UCSD-AML1 (cell line): ENCODE data around the gene SLC43A3.
"Not testable (repeated sequence)": the region's sequence is repeated elsewhere in the genome, so short reads cannot be mapped to it uniquely, and the experiment has no call there.

Experiments
- DNase-seq: peaks from one replicate; lab custom pipeline; 2025; ENCODE audit not compliant: unreplicated experiment; lab: John Stamatoyannopoulos, UW

The SLC43A3 gene

GRCh38 chr11:57387289-57388030, 39.5 kb downstream of the SLC43A3 start:
- DNase-seq, result peak; percentile 49

- no peak for DNase-seq
These were observed 40.6 kb downstream of the SLC43A3 start for GRCh38 chr11:57386178-57386940.

- no peak for DNase-seq
These were observed 45.9 kb downstream of the SLC43A3 start, which contains the start of gene PRG3 for GRCh38 chr11:57380975-57381374. PRG3 (minus strand) TSS chr11:57381150; CDS start chr11:57380708, 442 bp downstream.

- DNase-seq, result peak; percentile 22
These were observed 47.2 kb downstream of the SLC43A3 start for GRCh38 chr11:57379732-57380131.

- no peak for DNase-seq
These were observed 48.7 kb downstream of the SLC43A3 start for GRCh38 chr11:57378186-57378585.

GRCh38 chr11:57377107-57377506, 49.8 kb downstream of the SLC43A3 start:
- DNase-seq, result no peak

DNA sequence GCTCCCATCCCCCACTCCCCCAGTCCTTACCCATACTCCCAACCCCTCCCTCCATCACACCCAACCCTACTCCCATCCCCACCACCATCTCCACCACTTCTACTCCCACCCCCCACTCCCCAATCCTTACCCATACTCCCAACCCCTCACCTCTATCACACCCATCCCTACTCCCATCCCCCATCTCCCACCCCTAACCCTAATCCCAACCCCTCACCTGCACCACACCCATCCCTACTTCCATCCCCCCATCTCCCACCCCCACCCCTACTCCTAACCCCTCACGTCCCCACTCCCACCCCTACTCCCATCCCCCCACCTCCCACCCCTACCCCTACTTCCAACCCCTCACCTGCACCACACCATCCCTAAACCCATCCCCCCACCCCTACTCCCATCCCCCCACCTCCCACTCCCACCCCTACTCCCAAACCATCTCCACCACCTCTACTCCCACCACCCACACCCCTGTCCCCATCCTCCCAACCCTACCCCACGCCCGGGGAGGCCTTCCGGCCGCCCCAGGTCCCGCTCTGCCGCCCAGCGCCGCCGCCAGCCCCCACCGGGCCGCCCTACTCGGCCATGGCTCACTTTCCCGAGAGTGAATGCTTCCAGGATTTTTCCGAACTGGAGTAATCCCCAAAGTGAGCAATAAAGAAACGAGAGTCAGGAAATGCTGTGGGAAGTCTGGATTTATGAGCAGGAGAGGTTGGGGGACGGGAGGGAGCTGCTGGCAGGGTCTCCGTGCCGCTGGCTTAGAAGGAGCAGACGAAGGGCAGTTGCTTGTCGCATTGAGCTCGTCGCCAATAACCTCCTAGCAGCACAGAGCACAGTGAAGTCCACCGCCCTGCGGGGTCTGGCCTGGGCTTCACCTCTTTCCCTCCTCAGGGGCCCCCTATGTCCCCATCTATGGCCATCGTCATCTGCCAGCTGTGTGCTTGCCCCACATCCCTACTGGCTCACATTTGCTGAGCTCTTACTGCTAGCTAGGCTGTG, 50.5 kb downstream of the SLC43A3 start:
- no peak for DNase-seq

- DNase-seq, result no peak
These were observed 51.4 kb downstream of the SLC43A3 start for GRCh38 chr11:57375490-57375889.

- DNase-seq, result no peak
These were observed 52.0 kb downstream of the SLC43A3 start for GRCh38 chr11:57374966-57375365.

DNA sequence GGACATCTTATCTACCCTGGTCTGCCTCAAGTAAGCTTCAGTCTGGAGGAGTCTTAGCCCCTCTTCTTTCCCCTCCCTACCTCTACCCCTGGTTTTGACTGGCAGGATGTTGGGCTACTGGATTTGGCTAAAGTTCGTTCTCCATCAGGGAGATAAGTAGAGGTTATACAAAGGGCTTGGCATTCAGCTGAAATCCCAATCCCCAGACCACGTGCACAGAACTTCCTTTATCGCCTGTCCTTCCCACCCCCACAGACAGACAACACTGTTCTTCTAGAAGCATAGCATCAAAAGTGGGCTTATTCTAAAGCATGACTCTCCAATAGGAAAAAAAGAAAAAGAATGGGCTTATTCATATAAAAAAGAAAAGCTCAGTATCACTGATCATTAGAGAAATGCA, 53.8 kb downstream of the SLC43A3 start:
- DNase-seq, result no peak

DNA sequence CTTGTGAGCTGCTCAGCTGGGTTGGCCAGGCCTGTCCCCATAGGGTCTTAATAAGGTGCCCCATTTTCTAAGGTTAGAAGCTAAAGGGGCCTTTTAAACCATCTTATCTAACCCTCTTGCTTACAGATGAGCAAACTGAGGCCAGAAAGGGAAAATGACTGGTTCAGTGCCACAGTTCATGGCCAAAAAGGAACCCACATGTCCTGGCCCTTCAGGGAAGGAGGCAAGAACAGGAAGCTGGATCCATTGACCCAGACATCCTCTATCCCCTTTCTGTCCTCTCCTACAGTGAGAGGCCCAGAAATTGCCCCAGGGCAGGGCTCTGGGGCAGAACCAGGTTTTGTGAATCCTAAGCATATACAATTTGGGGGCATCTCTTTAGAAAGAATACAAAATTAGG, 56.0 kb downstream of the SLC43A3 start:
- DNase-seq, result no peak

GRCh38 chr11:57370251-57370650, 56.7 kb downstream of the SLC43A3 start:
- DNase-seq, result no peak

DNA sequence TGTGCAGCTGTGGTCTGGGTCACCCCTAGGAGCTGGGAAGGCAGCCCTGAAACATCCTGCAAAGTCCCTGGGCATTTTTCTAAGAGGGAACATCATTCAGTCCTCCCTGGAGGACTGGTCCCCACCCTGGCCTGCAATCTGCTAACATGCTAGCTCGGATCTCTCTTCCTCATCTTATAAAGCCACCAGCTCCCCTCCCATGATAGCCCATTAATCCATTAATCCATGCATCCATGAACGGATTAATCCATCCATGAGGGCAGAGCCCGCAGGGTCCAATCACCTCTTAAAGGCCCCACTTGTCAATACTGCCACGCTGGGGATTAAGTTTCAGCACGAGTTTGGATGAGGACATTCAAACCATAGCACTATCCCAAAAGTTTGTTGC, 58.1 kb downstream of the SLC43A3 start:
- DNase-seq, result no peak

DNA sequence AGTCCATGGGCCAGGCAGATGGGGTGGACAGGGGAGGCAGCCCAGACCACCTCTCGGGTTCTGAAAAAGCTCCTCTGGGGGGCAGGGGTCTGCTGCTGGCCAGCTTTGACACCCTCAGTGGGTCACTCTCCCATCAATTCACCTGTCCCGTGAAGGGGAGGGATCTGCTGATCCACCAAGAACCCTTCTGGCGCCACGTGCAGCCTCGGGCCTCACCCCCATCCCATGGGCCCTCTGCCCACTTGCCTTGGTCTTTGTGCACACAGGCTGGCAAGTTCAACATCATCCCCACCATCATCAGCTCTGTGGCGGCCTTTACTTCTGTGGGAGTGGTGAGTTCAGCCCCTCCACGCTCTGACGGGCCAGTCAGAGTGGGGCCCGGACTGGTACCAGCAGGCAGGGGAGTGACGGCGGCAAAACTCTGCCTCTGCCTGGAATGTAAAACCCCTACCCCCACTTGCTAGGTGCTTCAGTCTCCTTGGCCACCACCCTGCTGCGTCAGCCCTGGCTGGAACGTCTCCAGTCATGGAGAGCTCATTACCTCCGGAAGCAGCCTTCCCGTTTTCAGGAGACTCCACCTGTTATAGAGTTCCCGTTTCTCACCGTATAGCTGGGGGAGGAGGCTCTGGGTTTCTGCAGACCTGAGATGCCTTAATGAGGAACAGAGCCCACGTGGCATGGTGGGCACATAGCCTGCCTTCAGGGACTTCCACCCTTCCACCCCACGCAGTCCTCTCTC, 58.6 kb downstream of the SLC43A3 start:
- peak; percentile 50 for DNase-seq

DNA sequence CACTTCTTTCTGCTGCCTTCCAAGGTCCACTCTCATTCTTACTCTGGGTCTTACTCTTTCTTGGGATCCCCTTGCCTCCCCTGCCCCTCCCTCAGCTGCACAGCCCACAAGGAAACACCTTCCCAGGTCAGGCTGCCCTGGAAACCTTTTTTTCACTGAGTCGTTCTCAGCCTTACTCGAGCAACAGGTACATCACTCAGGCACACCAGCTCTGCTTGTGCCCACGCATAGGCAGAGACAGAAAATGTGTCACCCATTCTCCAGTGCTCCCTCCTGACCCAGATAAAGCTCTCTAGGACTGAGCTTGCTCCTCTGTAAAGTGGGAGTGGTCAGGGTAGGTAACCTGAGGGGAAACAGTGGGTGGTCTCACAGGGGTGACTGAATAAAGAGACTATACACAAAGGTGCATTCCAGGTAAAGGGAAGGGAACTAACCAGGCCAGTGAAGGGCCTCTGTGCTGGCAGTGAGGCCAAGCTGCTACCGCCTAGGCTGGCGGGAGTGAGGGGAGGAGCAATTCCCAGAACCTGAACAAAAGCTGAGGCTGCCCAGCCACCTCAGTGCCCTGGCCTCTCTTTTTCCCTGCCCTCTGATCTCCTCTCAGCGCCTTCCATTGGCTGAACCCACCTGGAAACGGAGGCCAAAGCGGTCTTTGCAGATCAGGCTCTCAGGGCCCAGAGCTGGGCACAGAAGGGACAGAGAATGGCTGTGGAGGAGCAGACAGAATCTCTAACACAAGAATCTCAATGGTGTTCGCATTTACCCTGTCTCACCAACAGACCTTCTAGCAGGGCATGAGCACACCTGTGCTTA, 61.9 kb downstream of the SLC43A3 start:
- no peak for DNase-seq

GRCh38 chr11:57363131-57364080, 63.5 kb downstream of the SLC43A3 start:
- no peak for DNase-seq

GRCh38 chr11:57361926-57362325, 65.0 kb downstream of the SLC43A3 start:
- no peak for DNase-seq

GRCh38 chr11:57361420-57361819, 65.5 kb downstream of the SLC43A3 start:
- not testable (repeated sequence) for DNase-seq

DNA sequence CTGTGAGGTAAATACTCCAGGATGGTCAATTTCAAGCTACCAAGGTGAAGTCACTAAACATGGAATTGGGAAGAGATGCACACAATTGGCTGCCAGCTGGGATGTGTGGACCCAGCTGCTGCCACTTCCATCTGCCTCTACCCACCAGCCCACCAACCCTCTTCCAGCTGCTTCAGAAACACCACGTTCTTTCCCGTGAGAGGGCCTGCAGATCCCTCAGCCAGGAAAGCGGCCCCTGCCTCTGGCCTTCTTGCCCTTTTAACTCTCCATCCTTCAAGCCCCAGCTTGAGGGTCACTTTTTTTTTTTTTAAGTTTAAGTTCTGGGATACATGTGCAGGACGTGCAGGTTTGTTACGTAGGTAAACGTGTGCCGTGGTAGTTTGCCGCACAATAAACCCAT, 65.9 kb downstream of the SLC43A3 start:
- DNase-seq, result no peak
